Activated CD4-positive, alpha-beta T cell treated with anti-CD3 and anti-CD28 coated beads for 24 hours (primary cell): ENCODE data around the gene ZCWPW2.

Source experiments
- DNase-seq, 2 donors: peaks; one replicate each; pipeline ENCODE4 v3.0.0-alpha.2; 2020; ENCODE audit warnings: low read depth in 2 of 2

The ZCWPW2 gene

DNA sequence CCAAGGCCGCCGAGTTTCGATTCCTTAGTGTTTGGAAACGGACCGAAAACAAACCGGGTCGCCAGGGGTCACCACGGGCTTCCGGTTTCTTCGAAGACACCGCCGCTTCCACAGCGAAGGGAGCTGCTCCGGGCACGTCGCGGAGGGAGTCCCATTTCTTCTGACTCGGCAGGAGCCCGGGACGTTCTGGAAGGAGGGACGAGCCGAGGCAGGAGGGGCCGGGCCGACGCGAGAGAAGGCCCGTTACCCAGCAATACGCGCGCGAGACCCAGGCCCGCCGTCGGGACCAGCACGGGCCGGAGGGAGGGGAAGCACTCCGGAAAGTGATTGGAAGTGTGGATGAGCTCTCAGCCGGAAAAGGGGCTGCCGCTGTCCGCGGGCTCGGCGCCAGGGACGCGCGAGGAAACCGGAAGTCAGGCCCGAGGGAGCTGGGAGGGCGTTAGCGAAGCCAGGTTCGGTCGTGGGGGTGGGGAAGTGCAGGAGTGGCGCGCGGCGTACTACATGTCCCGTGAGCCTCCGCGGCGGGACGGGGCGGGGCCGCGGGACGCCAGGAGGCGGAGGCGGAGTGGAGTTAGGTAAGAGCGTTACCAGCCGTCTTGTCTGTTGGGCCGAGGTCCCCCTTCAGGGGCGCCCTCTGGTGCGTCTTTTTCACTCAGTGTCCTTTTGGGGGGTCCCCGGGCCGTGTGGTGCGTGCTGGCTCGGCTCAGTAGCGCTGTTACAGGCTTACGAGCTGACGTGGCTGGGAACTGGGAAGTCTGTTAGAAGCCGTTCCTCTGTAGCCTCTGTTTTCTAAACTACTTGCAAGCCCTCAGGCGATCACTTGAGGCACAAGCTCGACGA is at the start of gene ZCWPW2, which contains the start of gene AZI2:
Gene ZCWPW2 (plus strand): TSS at position 93 of the 840 bp plus-strand sequence. CDS start 64,348 bp downstream, outside the sequence.
Gene AZI2 (minus strand): TSS at position 196 of the 840 bp plus-strand sequence. CDS start 8,207 bp downstream, outside the sequence.
- DNase-seq, result peak; percentile 84 to 86

- DNase-seq, result no peak
These were observed 48.8 kb upstream of the ZCWPW2 start for GRCh38 chr3:28299705-28300104.

DNA sequence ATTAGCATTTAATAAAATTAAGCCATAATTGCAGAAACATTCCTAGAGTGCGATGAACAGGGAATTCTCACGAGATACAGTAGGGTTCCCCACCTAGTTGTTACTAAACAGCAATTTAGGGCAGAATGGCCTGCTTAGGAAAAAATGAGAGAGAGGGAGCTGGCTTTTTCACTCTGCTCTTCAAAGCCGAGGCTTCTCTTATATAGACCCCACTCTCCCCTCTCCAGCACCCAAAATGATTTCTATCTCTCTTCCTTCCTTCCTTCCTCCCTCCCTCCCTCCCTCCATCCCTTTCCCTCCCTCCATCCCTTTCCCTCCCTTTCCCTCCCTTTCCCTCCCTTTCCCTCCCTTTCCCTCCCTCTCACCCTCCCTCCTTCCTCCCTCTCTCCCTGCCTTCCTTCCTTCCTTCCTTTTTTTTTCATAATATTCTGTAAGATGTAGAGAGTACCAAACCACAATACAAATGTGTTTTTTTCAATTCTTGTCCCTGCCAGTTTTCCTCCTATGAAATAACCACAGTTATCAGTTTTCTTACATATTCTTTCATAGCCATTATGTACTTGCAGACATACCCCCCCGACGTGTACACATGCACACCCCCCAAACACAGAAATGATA is 48.1 kb upstream of the ZCWPW2 start:
- DNase-seq, result no peak

DNA sequence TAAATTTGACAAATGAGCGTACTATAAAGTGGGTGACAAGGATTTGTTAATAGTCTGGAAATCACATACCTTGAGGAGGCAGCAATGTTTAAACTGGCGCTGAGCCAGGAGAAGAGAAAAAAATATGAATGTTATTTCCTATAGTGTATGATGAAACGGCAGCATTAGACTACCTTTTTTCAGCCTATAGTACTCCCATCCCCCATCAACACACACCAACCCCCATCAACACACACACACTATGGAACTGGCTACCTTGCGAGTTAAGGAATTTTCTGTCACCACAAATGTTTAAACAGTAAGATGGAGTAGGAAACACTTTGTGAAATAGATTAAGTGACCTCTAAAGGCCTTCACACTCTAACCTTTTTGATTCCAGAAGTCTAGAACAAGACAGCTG is 46.8 kb upstream of the ZCWPW2 start:
- no peak for DNase-seq

DNA sequence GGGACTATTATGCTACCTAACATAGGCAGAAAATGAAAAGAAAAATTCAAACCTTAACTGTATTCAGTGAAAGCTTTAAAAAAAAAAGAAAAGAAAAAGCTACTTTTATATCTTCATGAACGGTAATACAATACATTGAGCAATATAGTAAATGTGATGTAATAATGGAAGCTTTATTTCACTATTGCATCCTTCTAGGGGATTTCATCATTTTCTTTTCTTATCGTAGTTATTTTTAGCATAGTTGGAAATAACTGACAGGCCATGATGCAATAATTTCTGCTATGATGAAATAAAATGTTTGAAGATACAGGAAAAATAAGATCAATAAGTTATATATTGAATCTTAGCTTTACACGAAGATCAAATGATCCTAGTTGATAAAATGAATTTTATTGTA is 40.3 kb upstream of the ZCWPW2 start:
- no peak for DNase-seq

GRCh38 chr3:28315711-28316110 is 32.8 kb upstream of the ZCWPW2 start:
- no peak for DNase-seq

DNA sequence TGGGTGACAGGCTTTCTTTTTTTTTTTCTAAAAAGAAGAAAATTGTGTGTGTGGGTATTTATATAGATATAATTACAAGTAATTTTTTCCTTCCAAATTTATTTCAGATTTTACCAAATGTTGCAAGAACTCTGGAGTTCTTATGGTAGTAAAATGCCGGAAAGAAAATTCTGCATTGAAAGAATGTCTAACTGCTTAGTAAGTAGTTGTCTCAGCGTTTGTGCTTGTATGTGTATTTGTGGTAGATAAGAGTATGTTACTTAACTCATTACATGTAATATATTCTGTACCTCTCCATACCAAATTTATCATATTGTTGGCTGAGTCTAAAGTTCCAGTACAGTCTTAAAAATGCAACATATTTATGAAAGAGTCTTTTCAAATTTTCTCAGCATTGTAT is 32.3 kb upstream of the ZCWPW2 start:
- DNase-seq, result no peak

GRCh38 chr3:28317438-28318022 is 31.0 kb upstream of the ZCWPW2 start:
- peak in 1 of 2 donors; percentile 33 for DNase-seq

GRCh38 chr3:28320981-28321380 is 27.5 kb upstream of the ZCWPW2 start:
- DNase-seq, result no peak

GRCh38 chr3:28322464-28322863 is 26.1 kb upstream of the ZCWPW2 start:
- no peak for DNase-seq

- DNase-seq, result peak in 1 of 2 donors; percentile 15
These were observed 22.0 kb upstream of the ZCWPW2 start for GRCh38 chr3:28326458-28326926.

DNA sequence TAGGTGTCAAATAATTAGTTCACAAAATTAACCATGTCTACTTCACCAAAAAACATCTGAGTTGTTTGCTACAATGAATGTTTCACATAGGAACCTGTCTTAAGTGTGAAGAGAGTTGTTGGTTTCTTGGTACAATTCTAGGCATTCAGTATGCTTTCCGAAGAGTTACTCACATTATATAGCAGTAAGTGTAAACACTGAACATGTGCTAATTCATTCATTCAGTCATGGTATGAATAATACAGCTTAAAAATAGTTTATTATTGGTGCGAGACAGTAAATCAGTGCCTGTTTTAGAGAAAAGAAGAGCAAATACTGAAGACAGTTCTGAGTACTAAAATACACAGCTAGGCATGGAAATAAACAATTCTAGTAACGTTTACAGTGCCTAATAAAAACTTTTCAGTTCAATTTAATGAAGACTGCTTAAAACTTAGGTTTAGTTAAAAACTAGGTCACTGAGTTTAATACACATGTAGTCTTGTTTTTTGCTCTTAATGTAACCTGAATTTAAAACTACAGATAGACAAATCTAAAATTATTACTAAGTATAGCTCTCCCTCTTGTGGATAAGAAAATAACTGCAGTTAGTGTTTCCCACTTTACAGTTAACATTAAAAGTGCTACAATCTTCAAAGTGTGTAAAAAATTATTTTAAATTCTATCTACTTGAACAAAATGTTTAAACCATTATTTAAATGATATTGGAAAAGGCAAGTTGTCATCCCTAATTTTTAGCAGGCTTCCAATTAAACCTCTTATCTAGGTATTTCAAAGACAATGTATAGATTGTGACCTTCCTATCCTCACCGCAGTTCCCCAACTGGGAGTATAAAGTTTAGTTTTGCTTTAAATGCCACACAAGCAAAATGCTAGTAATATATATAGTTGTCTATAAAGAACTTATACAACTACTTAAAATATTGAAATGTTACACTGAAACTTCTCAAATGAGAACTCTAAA is 20.1 kb upstream of the ZCWPW2 start:
- no peak for DNase-seq

DNA sequence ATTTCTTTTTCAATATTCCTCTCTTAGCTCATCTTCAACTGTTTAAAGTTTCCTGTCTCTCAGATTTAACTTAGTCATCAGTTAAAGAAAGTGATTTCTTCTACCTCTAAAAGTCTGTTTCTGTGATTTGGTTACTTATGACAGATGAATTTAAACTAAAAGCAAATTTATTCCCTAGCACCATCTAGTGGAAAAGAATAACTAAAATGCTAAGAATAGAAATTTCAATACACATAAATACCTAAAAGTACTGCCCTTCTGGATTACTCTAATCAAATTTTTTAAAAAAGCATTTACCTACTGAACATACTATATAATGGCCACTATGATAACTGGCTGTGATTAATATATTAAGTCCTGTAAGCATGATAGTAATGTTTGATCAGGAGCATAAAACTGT is 14.0 kb upstream of the ZCWPW2 start:
- no peak for DNase-seq

DNA sequence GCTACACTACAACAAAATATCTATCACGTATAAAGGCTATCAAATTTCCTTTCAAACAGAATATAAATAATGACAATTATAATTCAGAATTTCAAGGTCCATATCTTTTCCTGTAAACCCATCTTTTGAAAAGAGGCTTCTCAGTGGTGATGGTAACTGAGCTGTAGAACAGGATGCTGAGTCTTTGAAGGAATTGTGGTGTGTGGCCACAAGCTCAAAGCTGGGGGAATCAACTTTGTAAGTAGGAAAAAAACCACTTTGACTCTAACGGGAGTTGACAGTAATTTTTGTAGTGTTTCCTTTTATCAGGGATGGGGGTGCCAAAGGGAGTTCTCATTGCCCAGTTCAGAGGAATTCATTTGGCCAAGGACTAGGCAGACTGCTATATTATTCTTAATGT is 13.3 kb upstream of the ZCWPW2 start:
- no peak for DNase-seq

GRCh38 chr3:28337230-28337629 is 11.3 kb upstream of the ZCWPW2 start:
- DNase-seq, result no peak

GRCh38 chr3:28343144-28343543 is 5.4 kb upstream of the ZCWPW2 start:
- DNase-seq, result no peak

- no peak for DNase-seq
These were observed 2.8 kb upstream of the ZCWPW2 start for GRCh38 chr3:28345690-28346089.

GRCh38 chr3:28347374-28348264 is 902 bp upstream of the ZCWPW2 start:
- DNase-seq, result no peak

DNA sequence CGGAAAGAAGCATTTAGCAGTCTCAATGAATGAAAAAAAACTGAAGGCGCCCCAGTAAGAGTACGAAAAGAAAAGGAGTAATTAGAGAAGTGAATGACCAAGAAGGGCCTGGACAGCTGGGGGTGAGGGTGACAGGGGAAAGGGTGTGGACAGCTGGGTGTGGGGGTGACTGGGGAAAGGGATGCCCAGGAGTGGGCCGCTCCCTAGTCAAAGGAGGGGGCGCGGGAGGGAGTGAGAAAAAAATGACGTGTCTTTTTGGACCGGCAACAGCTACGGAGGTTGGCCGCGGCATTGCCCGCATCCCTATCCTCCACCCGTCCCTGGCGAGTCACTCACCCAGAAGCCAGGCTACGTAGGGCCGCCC is 274 bp upstream of the ZCWPW2 start:
- no peak for DNase-seq

GRCh38 chr3:28349469-28350000 is 1.0 kb downstream of the ZCWPW2 start:
- DNase-seq, result no peak
